Sigmoid colon (tissue), 4 donors: Measurements from ENCODE around the gene SREBF1.
A peak's percentile ranks its signal among the peaks of the same experiment; 100 is the strongest.

Source experiments
- POLR2A ChIP-seq, 2 donors: fragments of 450-650 bp; IDR thresholded peaks; one replicate each; pipeline ENCODE4 v1.6.1; 2016; ENCODE audit warnings: antibody characterized with exemption in 2 of 2, mild to moderate bottlenecking in 2 of 2, moderate library complexity in 2 of 2
- POLR2AphosphoS5 ChIP-seq, 4 donors: sonication (generic); formaldehyde crosslinking; IDR thresholded peaks; one replicate each; pipeline ENCODE4 v1.6.1; 2017; ENCODE audit warnings: antibody characterized with exemption in 4 of 4
- TF ChIP-seq, protein P1 (sequence below), 4 experiments: fragments of 450-650 bp in 3 of 4; fragments of 200-600 bp in 1 of 4; IDR thresholded peaks; one replicate each; pipeline ENCODE4 v1.5.1; 2016 to 2019; ENCODE audit warnings: antibody characterized with exemption in 4 of 4, mild to moderate bottlenecking in 3 of 4, moderate library complexity in 2 of 4

DNA sequence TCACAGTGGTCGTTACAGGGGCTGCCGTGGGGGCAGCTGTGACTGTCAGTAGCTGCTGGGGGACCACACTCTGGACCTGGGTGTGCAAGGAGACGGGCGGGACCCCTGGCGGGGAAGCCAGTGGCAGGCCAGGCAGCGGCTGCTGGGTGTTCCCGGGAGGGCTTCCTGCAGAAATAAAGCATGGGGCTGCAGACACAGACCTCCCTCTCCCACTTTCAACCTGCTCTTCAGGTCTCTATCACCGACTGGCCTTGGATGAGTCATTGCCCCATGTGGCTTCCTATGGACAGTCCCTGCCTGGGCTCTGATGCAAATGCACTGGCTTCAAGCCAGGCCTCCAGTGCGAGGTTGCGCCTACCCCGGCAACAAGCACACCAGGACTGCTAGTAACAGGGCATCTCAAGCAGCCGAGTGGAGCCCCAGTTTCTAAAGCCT lies 17.2 kb downstream of the SREBF1 start:
- TF ChIP-seq POLR2AphosphoS5 (IDR thresholded peaks at IDR 0.05) (peak in 1 of 4 donors; percentile 31), POLR2A (IDR thresholded peaks at IDR 0.05) (no peak)
- TF ChIP-seq, protein P1, sequence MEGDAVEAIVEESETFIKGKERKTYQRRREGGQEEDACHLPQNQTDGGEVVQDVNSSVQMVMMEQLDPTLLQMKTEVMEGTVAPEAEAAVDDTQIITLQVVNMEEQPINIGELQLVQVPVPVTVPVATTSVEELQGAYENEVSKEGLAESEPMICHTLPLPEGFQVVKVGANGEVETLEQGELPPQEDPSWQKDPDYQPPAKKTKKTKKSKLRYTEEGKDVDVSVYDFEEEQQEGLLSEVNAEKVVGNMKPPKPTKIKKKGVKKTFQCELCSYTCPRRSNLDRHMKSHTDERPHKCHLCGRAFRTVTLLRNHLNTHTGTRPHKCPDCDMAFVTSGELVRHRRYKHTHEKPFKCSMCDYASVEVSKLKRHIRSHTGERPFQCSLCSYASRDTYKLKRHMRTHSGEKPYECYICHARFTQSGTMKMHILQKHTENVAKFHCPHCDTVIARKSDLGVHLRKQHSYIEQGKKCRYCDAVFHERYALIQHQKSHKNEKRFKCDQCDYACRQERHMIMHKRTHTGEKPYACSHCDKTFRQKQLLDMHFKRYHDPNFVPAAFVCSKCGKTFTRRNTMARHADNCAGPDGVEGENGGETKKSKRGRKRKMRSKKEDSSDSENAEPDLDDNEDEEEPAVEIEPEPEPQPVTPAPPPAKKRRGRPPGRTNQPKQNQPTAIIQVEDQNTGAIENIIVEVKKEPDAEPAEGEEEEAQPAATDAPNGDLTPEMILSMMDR (IDR thresholded peaks at IDR 0.05): no peak
